GM12872 (cell line): Measurements from ENCODE around the gene SLC6A17.

Experiments used
- TF ChIP-seq, protein P1 (sequence below): IDR thresholded peaks from 3 replicates; pipeline ENCODE4 v1.5.1; 2011; ENCODE audit warnings: low read depth, mild to moderate bottlenecking, low read length, moderate library complexity; ENCODE audit not compliant: insufficient read depth

SLC6A17 gene

DNA sequence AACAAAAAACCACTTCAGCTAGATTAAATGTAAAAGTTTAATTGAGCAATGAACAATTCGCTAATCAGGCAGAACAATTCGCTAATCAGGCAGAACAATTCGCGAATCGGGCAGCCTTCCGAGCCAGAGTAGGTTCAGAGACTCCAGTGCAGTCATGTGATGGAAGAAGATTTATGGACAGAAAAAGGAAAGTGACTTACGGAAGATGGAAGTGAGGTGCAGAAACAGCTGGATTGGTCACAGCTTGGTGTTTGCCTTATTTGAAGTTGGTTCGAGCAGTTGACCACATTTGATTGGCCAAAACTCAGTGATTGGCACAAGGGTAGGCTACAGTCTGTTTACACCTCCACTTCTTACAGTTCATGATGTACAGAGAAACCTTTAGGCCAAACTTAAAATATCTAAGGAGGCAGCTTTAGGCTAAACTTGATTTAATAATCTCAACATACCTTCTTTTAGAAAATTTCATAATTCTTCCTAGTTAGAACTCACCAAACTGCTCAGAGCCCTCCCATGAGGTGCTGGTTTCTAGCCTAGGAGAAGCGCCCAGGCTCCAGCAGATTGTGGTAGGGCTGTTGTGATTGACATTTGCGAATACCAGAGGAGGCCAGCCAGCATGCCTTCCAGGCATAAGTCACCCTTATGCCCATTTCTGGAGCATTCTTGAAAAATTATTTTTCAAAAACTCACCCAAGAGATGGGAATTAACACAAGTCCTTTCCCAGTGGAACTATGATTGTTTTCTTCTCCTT lies 37.0 kb downstream of the SLC6A17 start:
- TF ChIP-seq, protein P1, sequence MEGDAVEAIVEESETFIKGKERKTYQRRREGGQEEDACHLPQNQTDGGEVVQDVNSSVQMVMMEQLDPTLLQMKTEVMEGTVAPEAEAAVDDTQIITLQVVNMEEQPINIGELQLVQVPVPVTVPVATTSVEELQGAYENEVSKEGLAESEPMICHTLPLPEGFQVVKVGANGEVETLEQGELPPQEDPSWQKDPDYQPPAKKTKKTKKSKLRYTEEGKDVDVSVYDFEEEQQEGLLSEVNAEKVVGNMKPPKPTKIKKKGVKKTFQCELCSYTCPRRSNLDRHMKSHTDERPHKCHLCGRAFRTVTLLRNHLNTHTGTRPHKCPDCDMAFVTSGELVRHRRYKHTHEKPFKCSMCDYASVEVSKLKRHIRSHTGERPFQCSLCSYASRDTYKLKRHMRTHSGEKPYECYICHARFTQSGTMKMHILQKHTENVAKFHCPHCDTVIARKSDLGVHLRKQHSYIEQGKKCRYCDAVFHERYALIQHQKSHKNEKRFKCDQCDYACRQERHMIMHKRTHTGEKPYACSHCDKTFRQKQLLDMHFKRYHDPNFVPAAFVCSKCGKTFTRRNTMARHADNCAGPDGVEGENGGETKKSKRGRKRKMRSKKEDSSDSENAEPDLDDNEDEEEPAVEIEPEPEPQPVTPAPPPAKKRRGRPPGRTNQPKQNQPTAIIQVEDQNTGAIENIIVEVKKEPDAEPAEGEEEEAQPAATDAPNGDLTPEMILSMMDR = no peak

DNA sequence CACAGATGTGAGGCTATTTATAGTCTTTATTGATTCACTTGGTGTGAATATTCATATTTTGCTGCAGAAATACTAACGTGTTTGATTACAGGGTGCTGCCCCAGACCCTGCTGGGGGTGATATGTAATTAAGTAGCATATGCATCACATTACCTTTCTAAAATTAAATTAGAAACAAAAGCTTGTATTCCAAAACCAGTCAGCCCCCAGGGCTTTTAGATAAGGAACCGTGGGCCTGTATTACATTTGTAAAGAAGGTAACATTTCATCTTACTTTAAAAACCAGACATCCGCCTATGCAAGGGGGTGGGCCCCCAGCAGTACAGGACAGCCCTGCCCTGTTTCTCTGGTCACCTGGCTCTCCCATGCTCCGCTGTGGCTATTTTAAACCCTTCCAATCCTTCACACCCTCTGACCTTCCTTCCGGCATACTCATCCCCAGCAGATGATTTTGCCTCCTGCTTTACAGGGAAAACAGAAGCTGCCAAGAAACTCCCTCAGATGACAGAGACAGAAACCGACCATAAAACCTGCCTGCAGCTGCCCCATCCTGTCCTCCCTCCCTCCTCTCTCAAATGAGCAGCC lies 37.8 kb downstream of the SLC6A17 start:
- TF ChIP-seq, protein P1 = no peak

DNA sequence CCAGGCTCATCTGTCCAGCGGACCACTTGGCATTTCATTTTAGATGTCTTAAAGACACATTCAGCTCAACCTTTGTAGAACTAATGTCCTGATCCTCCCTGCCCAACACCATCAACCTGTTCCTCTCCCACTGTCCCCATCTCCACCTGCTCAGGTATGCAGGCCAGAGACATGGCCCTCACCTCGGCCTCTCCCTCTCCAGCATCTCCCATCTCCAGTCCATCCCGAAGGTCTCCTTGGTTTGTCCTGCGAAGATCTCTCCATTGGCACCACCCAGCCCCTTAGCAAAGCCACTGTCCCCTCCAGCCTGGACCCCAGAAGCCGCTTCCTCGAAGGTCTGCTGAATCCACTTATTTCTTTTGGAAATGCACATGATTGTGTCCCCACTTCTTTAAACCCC lies 38.9 kb downstream of the SLC6A17 start:
- TF ChIP-seq, protein P1 = no peak

DNA sequence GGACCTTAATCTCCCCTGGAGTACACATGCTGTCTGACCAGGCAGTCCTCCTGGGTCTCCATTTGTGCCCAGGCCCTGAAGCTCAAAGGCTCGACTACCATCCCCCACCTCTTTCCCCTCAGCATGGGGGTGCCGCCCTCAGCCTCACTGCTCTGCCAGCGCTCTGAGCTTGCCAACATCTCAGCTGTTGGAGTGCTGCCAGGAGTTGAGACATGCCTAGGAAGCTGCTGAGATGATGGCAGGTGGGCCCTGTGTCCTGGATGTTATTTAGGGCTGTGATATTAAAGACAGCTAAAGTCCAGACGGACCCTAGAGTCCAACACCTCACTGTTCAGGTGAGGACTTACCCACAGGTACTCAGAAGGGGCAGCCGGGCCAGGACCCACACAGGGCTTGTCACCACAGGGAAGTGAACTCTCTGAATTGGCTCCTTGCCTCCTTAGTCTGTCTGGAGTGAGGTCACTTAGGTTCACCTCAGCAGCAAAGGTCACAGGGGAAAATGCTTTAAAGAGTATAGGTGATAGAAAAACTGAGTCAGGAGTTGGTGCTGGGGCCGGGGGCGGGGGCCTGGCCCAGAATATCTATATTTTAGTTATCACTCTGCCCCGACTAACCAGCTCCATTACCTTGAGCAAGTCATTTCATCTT lies 40.1 kb downstream of the SLC6A17 start:
- TF ChIP-seq, protein P1 = no peak

DNA sequence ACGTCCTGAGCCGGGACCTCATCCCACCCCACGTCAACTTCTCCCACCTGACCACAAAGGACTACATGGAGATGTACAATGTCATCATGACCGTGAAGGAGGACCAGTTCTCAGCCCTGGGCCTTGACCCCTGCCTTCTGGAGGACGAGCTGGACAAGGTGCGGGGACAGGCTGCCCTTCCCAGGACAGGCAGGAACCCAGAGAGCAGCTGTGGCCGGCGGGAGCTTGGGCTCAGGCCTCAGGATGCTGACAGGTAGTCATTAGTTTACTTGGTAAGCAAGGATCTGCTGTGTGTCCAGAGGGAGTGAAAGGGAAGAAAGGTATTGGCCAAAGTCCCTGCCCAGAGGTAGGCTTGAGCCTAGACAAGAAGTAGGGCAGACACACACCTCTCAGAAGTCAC lies 42.2 kb downstream of the SLC6A17 start:
- TF ChIP-seq, protein P1 = no peak

DNA sequence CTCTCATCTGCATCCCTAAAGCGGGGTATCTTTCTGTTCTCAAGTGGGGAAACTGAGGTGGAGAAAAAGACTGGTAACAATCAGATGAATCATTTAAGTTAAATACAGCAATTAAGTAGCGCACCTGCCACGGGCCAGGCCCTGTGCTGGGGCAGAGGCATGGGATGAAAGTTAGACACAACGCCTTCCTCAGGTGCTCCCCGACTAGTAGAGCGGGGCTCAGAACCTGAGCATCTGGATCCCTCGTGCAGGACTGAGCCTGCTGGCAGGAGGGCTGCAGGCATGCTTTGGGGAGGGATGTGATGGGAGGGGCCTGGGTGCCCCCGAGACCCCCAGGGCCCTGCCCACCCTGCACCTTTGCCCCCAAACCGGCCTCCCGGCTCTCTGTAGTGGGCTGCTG lies 44.9 kb downstream of the SLC6A17 start:
- TF ChIP-seq, protein P1 = no peak

DNA sequence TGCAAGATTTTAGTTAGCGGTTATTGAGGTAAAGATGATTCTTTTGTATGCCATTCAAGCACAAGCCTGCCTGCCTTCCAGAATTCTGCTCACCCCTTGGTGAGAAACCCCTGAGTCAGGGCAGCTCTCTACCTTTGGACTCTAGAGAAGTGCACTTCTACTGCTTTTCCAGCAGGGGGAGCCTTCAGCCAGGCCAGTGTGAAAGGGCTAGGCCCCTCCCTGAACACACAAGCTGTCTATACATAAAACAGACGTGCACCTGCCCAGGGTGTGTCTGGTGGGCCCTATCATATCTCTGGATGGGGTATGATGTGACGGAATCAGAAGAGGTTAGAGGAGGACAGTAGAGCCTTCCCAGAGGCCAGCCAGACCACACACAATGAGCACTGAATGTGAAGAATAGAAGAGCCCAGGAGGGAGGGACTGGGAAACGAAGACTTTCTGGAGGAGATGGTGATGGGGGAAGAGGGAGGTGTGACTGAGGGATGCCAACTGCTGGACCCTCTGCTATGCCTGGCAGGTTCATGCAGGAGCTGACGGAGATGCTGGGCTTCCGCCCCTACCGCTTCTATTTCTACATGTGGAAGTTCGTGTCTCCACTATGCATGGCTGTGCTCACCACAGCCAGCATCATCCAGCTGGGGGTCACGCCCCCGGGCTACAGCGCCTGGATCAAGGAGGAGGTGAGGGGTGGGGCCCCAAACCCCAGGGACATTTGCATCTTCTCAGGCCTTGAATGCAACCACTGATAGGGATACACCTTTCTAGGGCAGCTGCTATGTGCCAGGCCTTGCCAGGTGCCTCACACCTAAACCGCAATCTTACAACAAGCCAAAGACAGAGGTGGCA lies 46.8 kb downstream of the SLC6A17 start:
- TF ChIP-seq, protein P1 = peak; percentile 95
